Prostate gland (tissue), 2 donors: ENCODE measurements around the gene CEP72. TPM values are rescaled to one million over a fixed set of nuclear protein-coding genes. Genes with fewer than 3 reads are reported as not detected.

ENCODE experiments used
- DNase-seq: peaks from one replicate; pipeline ENCODE4 v3.0.0-alpha.2; 2019; ENCODE audit warnings: low spot score
- H3K27ac ChIP-seq, 2 donors: fragments of 200-600 bp; sonication (generic); 2 replicates each; pipeline ENCODE4 v1.5.1; 2017 to 2019
- H3K27me3 ChIP-seq: fragments of 200-600 bp; sonication (generic); replicated peaks from 2 replicates; pipeline ENCODE4 v1.5.1; 2019; ENCODE audit not compliant: insufficient read depth
- H3K36me3 ChIP-seq, 2 donors: fragments of 200-600 bp; sonication (generic); 1 replicate in 1 of 2; 2 replicates in 1 of 2; pipeline versions ENCODE4 v1.5.1 to v1.8.1; 2017 to 2019
- H3K4me1 ChIP-seq: fragments of 200-600 bp; sonication (generic); replicated peaks from 2 replicates; pipeline ENCODE4 v1.5.1; 2019
- H3K4me3 ChIP-seq, 2 donors: fragments of 200-600 bp; sonication (generic); 2 replicates each; pipeline ENCODE4 v1.5.1; 2017 to 2019
- H3K9me3 ChIP-seq: fragments of 200-600 bp; sonication (generic); 2 replicates; pipeline ENCODE4 v1.5.1; 2017
- CTCF ChIP-seq, 4 experiments: fragments of 200-600 bp in 2 of 4; fragments of 450-650 bp in 2 of 4; sonication (generic) in 2 of 4; IDR thresholded peaks; 1 replicate in 3 of 4; 2 replicates in 1 of 4; pipeline ENCODE4 v1.5.1; 2016 to 2019; ENCODE audit warnings: antibody characterized with exemption in 4 of 4, mild to moderate bottlenecking in 2 of 4, moderate library complexity in 2 of 4
- POLR2A ChIP-seq: fragments of 450-650 bp; IDR thresholded peaks from one replicate; pipeline ENCODE4 v1.6.1; 2016; ENCODE audit warnings: antibody characterized with exemption, mild to moderate bottlenecking
- POLR2AphosphoS5 ChIP-seq: sonication (generic); formaldehyde crosslinking; IDR thresholded peaks from one replicate; pipeline ENCODE4 v1.6.1; 2017; ENCODE audit warnings: antibody characterized with exemption
- WGBS: methylation state at CpG from one replicate; pipeline ENCODE4 v1.1.5; 2018; 5-methylcytosine and 5-hydroxymethylcytosine counted together
- intact Hi-C: fragments of 100-400 bp; cut with DNase I; formaldehyde crosslinking; loops from one replicate; pipeline ENCODE4 v1.14.2; 2022
- total RNA-seq, 2 donors: library from RNA; depleted of rRNA; stranded (reverse); fragments of >200 nt; gene quantifications; one replicate each; pipeline ENCODE4 v1.1.0, GENCODE V29; 2016

Gene CEP72
- total RNA-seq, 2 donors from 2014 or later = 6.4 to 12.8 TPM

GRCh38 chr5:582936-583635 is 29.1 kb upstream of the CEP72 start:
- Histone ChIP-seq H3K4me1 (no peaks in the 10 kb centered on the region), H3K36me3 (no peaks in the 10 kb centered on the region), H3K9me3 (no peaks in the 10 kb centered on the region), H3K4me3 (no peak overlapping the region), H3K27me3 (peaks cover 2% of the 10 kb centered on the region), H3K27ac (no peak overlapping the region)
- no peak for DNase-seq
- WGBS = 91% methylated on average over 24 of the region's 24 CpGs
- TF ChIP-seq CTCF (IDR thresholded peaks at IDR 0.05) = no peak
- no peak for TF ChIP-seq POLR2A
- no peak for TF ChIP-seq POLR2AphosphoS5
- intact Hi-C loops = no loop called here

DNA sequence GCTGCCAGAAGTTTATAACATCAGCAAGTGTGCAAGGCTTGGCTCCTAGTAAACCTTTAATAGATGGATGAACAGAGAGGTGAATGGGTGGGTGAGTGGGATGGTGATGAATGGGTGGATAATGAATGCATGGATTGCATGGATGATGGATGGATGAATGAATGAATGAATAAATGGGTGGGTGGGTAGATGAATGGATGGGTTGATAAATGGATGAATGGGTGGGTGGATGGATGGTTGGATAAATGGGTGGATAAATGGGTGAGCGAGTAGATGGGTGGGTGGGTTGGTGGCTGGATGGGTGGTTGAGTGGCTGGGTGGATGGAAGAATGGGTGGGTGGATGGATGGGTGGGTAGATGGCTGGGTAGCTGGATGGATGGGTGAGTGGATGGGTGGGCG is 28.5 kb upstream of the CEP72 start:
- DNase-seq = no peak
- TF ChIP-seq CTCF (IDR thresholded peaks at IDR 0.05) = no peak
- no peak for TF ChIP-seq POLR2AphosphoS5
- TF ChIP-seq POLR2A = no peak
- no peaks in the 10 kb centered on the region for H3K36me3 ChIP-seq
- WGBS = 78% methylated on average over 2 of the region's 2 CpGs
- H3K4me1 ChIP-seq = no peaks in the 10 kb centered on the region
- H3K4me3 ChIP-seq = no peak overlapping the region
- H3K27ac ChIP-seq = no peak overlapping the region
- peaks cover 2% of the 10 kb centered on the region for H3K27me3 ChIP-seq
- no peaks in the 10 kb centered on the region for H3K9me3 ChIP-seq
- intact Hi-C loops = no loop called here

DNA sequence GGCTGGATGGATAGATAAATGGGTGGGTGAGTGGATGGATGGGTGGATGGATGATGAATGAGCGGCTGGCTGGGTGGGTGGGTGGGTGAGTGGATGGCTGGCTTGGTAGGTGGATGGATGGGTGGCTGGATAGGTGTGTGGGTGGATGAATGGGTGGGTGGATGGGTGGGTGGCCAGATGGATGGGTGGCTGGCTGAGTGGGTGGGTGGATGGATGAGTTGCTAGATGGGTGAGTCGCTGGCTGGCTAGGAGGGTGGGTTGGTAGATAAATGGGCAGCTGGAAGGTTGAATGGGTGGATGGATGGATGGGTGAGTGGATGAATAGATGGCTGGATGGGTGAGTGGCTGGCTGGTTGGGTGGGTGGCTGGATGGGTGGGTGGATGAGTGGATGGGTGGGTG is 27.9 kb upstream of the CEP72 start:
- DNase-seq = no peak
- H3K27me3 ChIP-seq = peaks cover 2% of the 10 kb centered on the region
- no peak overlapping the region for H3K27ac ChIP-seq
- TF ChIP-seq POLR2AphosphoS5 (no peak), CTCF (IDR thresholded peaks at IDR 0.05) (no peak), POLR2A (no peak)
- no peaks in the 10 kb centered on the region for H3K4me1 ChIP-seq
- WGBS = 84% methylated on average over 2 of the region's 2 CpGs
- H3K9me3 ChIP-seq = no peaks in the 10 kb centered on the region
- intact Hi-C loops = no loop called here
- no peak overlapping the region for H3K4me3 ChIP-seq
- no peaks in the 10 kb centered on the region for H3K36me3 ChIP-seq

DNA sequence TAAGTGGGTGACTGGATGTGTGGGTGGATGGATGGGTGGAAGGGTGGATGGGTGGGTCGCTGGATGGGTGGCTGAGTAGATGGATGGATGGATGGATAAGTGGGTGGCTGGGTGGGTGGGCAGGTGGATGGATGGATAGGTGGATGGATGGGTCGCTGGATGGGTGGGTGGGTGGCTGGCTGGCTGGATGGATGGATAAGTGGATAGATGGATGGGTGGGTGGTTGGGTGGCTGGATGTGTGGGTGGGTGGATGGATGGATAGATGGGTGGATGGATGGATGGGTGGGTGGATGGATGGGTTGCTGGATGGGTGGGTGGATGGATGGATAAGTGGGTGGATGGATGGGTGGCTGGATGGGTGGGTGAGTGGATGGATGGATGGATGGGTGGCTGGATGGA is 27.3 kb upstream of the CEP72 start:
- Histone ChIP-seq H3K27ac (no peak overlapping the region), H3K4me3 (no peak overlapping the region), H3K27me3 (no peaks in the 10 kb centered on the region), H3K9me3 (no peaks in the 10 kb centered on the region), H3K4me1 (no peaks in the 10 kb centered on the region), H3K36me3 (no peaks in the 10 kb centered on the region)
- no peak for TF ChIP-seq CTCF (IDR thresholded peaks at IDR 0.05)
- no peak for TF ChIP-seq POLR2AphosphoS5
- TF ChIP-seq POLR2A = no peak
- intact Hi-C loops = no loop called here
- 83% methylated on average over 2 of the region's 2 CpGs for whole genome bisulfite sequencing
- no peak for DNase-seq

GRCh38 chr5:585556-585955 is 26.6 kb upstream of the CEP72 start:
- no peak overlapping the region for H3K27ac ChIP-seq
- intact Hi-C loops = no loop called here
- no peaks in the 10 kb centered on the region for H3K4me1 ChIP-seq
- H3K9me3 ChIP-seq = no peaks in the 10 kb centered on the region
- no peaks in the 10 kb centered on the region for H3K27me3 ChIP-seq
- TF ChIP-seq POLR2AphosphoS5 (no peak), POLR2A (no peak), CTCF (IDR thresholded peaks at IDR 0.05) (no peak)
- no peaks in the 10 kb centered on the region for H3K36me3 ChIP-seq
- no peak overlapping the region for H3K4me3 ChIP-seq
- WGBS = 70% methylated on average over 9 of the region's 9 CpGs
- DNase-seq = no peak
